HEK293 (cell line): ENCODE measurements around the gene RNF2.

Experiments
- CTCF ChIA-PET: fragments of 350-600 bp; formaldehyde crosslinking; extraction: SDS; loops from one replicate; lab custom pipeline; 2021; ENCODE audit warnings: antibody characterized with exemption; lab: Yijun Ruan, JAX
- POLR2A ChIA-PET: fragments of 300-600 bp; formaldehyde crosslinking; extraction: SDS; loops from one replicate; lab custom pipeline; 2020; ENCODE audit warnings: antibody characterized with exemption, inconsistent platforms; lab: Yijun Ruan, JAX
- H3K27ac ChIP-seq: fragments of 200-500 bp; sonication (Bioruptor generic); 2 replicates; pipeline ENCODE4 v1.5.1; 2014; ENCODE audit warnings: low read depth, low read length, control low read depth, inconsistent platforms; ENCODE audit errors: extremely low read depth
- H3K36me3 ChIP-seq, 2 experiments: fragments of 200-500 bp in 1 of 2; sonication (Bioruptor generic) in 1 of 2; 1 replicate in 1 of 2; 2 replicates in 1 of 2; pipeline ENCODE4 v1.5.1; 2014 to 2017; ENCODE audit warnings: inconsistent platforms in 2 of 2, low read length in 2 of 2; ENCODE audit not compliant: control insufficient read depth in 2 of 2, insufficient read depth in 1 of 2
- H3K4me1 ChIP-seq: fragments of 200-500 bp; sonication (Bioruptor generic); 2 replicates; pipeline ENCODE4 v1.5.1; 2014; ENCODE audit warnings: mild to moderate bottlenecking, low read length, inconsistent platforms; ENCODE audit not compliant: control insufficient read depth, insufficient read depth
- H3K4me3 ChIP-seq: 2 replicates; pipeline ENCODE4 v1.5.1; 2011; ENCODE audit warnings: low read depth, mild to moderate bottlenecking, control low read depth, low read length, moderate library complexity
- H3K9me3 ChIP-seq: fragments of 200-500 bp; sonication (Bioruptor generic); 2 replicates; pipeline ENCODE4 v1.5.1; 2014; ENCODE audit warnings: low read depth, low read length, inconsistent platforms; ENCODE audit not compliant: control insufficient read depth, insufficient read depth
- GLIS1 ChIP-seq: fragments of 450-650 bp; formaldehyde crosslinking; IDR thresholded peaks from 2 replicates; pipeline ENCODE4 v1.5.1; 2016; ENCODE audit warnings: missing biosample characterization, missing genetic modification characterization
- KLF8 ChIP-seq: fragments of 450-650 bp; formaldehyde crosslinking; IDR thresholded peaks from 2 replicates; pipeline ENCODE4 v1.5.1; 2016; ENCODE audit warnings: missing biosample characterization, missing genetic modification characterization
- TRIM28 ChIP-seq: IDR thresholded peaks from 2 replicates; pipeline ENCODE4 v1.6.1; 2011; ENCODE audit warnings: low read length, control low read depth, borderline replicate concordance
- YY2 ChIP-seq: fragments of 450-650 bp; formaldehyde crosslinking; IDR thresholded peaks from 2 replicates; pipeline ENCODE4 v1.5.1; 2016; ENCODE audit warnings: missing biosample characterization, missing genetic modification characterization
- ZBTB8A ChIP-seq: fragments of 450-650 bp; formaldehyde crosslinking; IDR thresholded peaks from 2 replicates; pipeline ENCODE4 v1.5.1; 2016; ENCODE audit warnings: missing biosample characterization, missing genetic modification characterization
- ZFHX2 ChIP-seq: fragments of 450-650 bp; formaldehyde crosslinking; conservative IDR thresholded peaks from 2 replicates; pipeline ENCODE4 v1.5.1; 2016; ENCODE audit warnings: missing biosample characterization, missing genetic modification characterization
- ZNF114 ChIP-seq: fragments of 450-650 bp; formaldehyde crosslinking; IDR thresholded peaks from 2 replicates; pipeline ENCODE4 v1.5.0; 2017; ENCODE audit warnings: missing biosample characterization, missing genetic modification characterization
- ZNF138 ChIP-seq: fragments of 450-650 bp; formaldehyde crosslinking; IDR thresholded peaks from 2 replicates; pipeline ENCODE4 v1.5.1; 2016; ENCODE audit warnings: missing biosample characterization, missing genetic modification characterization, borderline replicate concordance
- ZNF239 ChIP-seq: fragments of 450-650 bp; formaldehyde crosslinking; IDR thresholded peaks from 2 replicates; pipeline ENCODE4 v1.5.1; 2016; ENCODE audit warnings: missing biosample characterization, missing genetic modification characterization
- ZNF341 ChIP-seq: fragments of 450-650 bp; formaldehyde crosslinking; IDR thresholded peaks from 2 replicates; pipeline ENCODE4; 2016; ENCODE audit warnings: low read depth, missing biosample characterization, missing genetic modification characterization
- ZNF354C ChIP-seq: fragments of 450-650 bp; formaldehyde crosslinking; IDR thresholded peaks from 2 replicates; pipeline ENCODE4 v1.5.1; 2016; ENCODE audit warnings: missing biosample characterization, missing genetic modification characterization, low read depth, borderline replicate concordance
- ZNF473 ChIP-seq: fragments of 450-650 bp; formaldehyde crosslinking; IDR thresholded peaks from 2 replicates; pipeline ENCODE4 v1.5.1; 2017; ENCODE audit warnings: missing biosample characterization, missing genetic modification characterization
- ZNF514 ChIP-seq: fragments of 450-650 bp; formaldehyde crosslinking; IDR thresholded peaks from 2 replicates; pipeline ENCODE4 v1.5.1; 2016; ENCODE audit warnings: missing biosample characterization, missing genetic modification characterization
- ZNF544 ChIP-seq: fragments of 450-650 bp; formaldehyde crosslinking; IDR thresholded peaks from 2 replicates; pipeline ENCODE4 v1.5.0; 2017; ENCODE audit warnings: missing biosample characterization, missing genetic modification characterization
- ZNF558 ChIP-seq: fragments of 450-650 bp; formaldehyde crosslinking; IDR thresholded peaks from 2 replicates; pipeline ENCODE4 v1.5.1; 2016; ENCODE audit warnings: missing biosample characterization, missing genetic modification characterization
- ZNF596 ChIP-seq: fragments of 450-650 bp; IDR thresholded peaks from 2 replicates; pipeline ENCODE4 v1.5.0; 2018; ENCODE audit warnings: missing biosample characterization, mild to moderate bottlenecking, missing genetic modification characterization, moderate library complexity
- ZNF658 ChIP-seq: fragments of 450-650 bp; formaldehyde crosslinking; IDR thresholded peaks from 2 replicates; pipeline ENCODE4; 2016; ENCODE audit warnings: missing biosample characterization, missing genetic modification characterization
- ZNF707 ChIP-seq: fragments of 450-650 bp; formaldehyde crosslinking; IDR thresholded peaks from 2 replicates; pipeline ENCODE4 v1.5.1; 2016; ENCODE audit warnings: missing biosample characterization, missing genetic modification characterization
- ZNF791 ChIP-seq: fragments of 450-650 bp; formaldehyde crosslinking; IDR thresholded peaks from 2 replicates; pipeline ENCODE4 v1.5.1; 2016; ENCODE audit warnings: missing biosample characterization, missing genetic modification characterization
- ZSCAN30 ChIP-seq: fragments of 450-650 bp; IDR thresholded peaks from 2 replicates; pipeline ENCODE4 v1.5.1; 2018; ENCODE audit warnings: missing biosample characterization, mild to moderate bottlenecking, missing genetic modification characterization, moderate library complexity
- TF ChIP-seq, protein P1 (sequence below): fragments of 450-650 bp; formaldehyde crosslinking; IDR thresholded peaks from 2 replicates; pipeline ENCODE4 v1.5.1; 2016; ENCODE audit warnings: missing biosample characterization, missing genetic modification characterization
- TF ChIP-seq, protein P2 (sequence below): sonication (generic); formaldehyde crosslinking; IDR thresholded peaks from 2 replicates; pipeline ENCODE4 v1.8.1; 2022; ENCODE audit warnings: mild to moderate bottlenecking, moderate library complexity, missing genetic modification reagents
- TF ChIP-seq, protein P3 (sequence below): fragments of 450-650 bp; formaldehyde crosslinking; IDR thresholded peaks from 2 replicates; pipeline ENCODE4 v1.5.1; 2016; ENCODE audit warnings: missing biosample characterization, missing genetic modification characterization, low read depth
- TF ChIP-seq, protein P4 (sequence below): fragments of 450-650 bp; formaldehyde crosslinking; IDR thresholded peaks from 2 replicates; pipeline ENCODE4 v1.5.1; 2016; ENCODE audit warnings: missing biosample characterization, missing genetic modification characterization
- TF ChIP-seq, protein P5 (sequence below): fragments of 450-650 bp; formaldehyde crosslinking; IDR thresholded peaks from 2 replicates; pipeline ENCODE4 v1.5.1; 2016; ENCODE audit warnings: missing biosample characterization, missing genetic modification characterization

The RNF2 gene

DNA sequence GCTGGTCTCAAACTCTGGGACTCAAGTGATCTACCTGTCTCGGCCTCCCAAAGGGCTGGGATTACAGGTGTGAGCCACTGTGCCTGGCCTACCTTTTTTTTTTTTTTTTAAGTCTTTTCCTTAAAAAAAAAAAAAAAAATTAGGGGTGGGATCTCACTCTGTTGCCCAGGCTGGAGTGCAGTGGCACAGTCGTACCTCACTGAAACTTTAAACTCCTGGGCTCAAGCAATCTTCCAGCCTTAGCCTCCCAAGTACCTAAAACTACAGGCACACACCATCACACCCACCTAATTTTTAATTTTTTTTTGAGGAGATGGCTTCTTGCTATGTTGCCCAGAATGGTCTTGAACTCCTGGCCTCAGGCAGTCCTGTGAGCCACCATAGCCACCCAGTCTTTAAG is 38.5 kb downstream of the RNF2 start (continued):
- TF ChIP-seq, protein P1, sequence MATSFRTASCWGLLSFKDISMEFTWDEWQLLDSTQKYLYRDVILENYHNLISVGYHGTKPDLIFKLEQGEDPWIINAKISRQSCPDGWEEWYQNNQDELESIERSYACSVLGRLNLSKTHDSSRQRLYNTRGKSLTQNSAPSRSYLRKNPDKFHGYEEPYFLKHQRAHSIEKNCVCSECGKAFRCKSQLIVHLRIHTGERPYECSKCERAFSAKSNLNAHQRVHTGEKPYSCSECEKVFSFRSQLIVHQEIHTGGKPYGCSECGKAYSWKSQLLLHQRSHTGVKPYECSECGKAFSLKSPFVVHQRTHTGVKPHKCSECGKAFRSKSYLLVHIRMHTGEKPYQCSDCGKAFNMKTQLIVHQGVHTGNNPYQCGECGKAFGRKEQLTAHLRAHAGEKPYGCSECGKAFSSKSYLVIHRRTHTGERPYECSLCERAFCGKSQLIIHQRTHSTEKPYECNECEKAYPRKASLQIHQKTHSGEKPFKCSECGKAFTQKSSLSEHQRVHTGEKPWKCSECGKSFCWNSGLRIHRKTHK, result no peak
- no peak for TF ChIP-seq ZNF341 (tag by site-specific recombination)
- TF ChIP-seq ZNF354C, result no peak
- TF ChIP-seq ZFHX2 (tag by site-specific recombination), result no peak
- TF ChIP-seq ZNF544 (tag by site-specific recombination), result no peak
- no peak for TF ChIP-seq TRIM28
- TF ChIP-seq ZNF558, result no peak
- no peak for TF ChIP-seq ZNF707 (tag by site-specific recombination)

DNA sequence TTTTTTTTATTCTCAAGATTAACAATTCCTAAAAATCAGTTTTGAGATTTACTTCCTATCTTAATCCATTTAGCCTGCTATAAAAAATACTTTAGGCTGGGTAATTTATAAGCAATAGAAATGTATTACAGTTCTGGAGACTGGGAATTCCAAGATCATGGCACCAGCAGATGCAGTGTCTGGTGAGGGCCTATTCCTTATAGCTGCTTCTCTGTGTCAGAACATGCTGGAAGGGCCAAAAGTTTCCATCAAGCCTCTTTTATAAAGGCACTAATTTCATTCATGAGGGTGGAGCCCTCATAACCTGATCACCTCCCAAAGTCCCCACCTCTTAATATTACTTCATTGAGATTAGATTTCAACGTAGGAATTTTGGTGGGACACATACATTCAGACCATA is 41.7 kb downstream of the RNF2 start:
- Histone ChIP-seq H3K36me3 (peaks cover 12 to 30% of the 10 kb centered on the region in 2 experiments; a peak in 2 of 3 replicates), H3K27ac (no peak overlapping the region), H3K4me3 (no peak overlapping the region), H3K4me1 (no peaks in the 10 kb centered on the region), H3K9me3 (no peaks in the 10 kb centered on the region)
- TF ChIP-seq, protein P2, sequence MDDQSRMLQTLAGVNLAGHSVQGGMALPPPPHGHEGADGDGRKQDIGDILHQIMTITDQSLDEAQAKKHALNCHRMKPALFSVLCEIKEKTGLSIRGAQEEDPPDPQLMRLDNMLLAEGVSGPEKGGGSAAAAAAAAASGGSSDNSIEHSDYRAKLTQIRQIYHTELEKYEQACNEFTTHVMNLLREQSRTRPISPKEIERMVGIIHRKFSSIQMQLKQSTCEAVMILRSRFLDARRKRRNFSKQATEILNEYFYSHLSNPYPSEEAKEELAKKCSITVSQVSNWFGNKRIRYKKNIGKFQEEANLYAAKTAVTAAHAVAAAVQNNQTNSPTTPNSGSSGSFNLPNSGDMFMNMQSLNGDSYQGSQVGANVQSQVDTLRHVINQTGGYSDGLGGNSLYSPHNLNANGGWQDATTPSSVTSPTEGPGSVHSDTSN, result no peak
- TF ChIP-seq ZBTB8A (tag by site-specific recombination) (no peak), ZNF239 (tag by site-specific recombination) (no peak), ZNF138 (no peak), ZNF514 (tag by site-specific recombination) (no peak), GLIS1 (tag by site-specific recombination) (no peak), ZNF707 (tag by site-specific recombination) (no peak), ZNF473 (tag by site-specific recombination) (no peak), KLF8 (tag by site-specific recombination) (no peak)
- POLR2A ChIA-PET, result no interaction called here
- CTCF ChIA-PET, result interaction anchor here (0.6 kb wide), 1 partner anchor 12 kb away, joined by 3 read pairs; no protein-coding TSS in a partner anchor

DNA sequence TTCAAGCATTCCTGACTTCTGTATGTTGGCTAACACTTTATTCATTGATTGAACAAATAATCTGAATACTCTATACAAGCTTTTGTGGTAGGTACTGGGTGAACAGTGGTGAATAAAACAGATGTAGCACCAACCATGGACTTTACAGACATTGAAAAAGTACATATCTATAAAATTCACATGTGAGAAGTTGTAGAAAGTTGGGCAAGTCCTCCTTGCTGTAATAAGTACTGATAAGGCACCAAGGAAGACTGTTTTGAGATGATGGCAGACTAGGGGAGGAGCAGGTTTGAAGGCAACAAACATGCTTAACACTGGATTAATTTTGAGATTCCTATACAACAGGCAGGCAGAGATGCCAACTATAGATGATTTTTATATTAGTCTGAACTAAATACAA is 42.4 kb downstream of the RNF2 start:
- peaks cover 14 to 32% of the 10 kb centered on the region in 2 experiments for H3K36me3 ChIP-seq
- H3K4me3 ChIP-seq, result no peak overlapping the region
- CTCF ChIA-PET, result interaction anchor here (0.6 kb wide), 1 partner anchor 13 kb away, joined by 3 read pairs; no protein-coding TSS in a partner anchor
- H3K27ac ChIP-seq, result no peak overlapping the region
- no peaks in the 10 kb centered on the region for H3K9me3 ChIP-seq
- POLR2A ChIA-PET, result no interaction called here
- no peaks in the 10 kb centered on the region for H3K4me1 ChIP-seq
- TF ChIP-seq YY2, result no peak
- TF ChIP-seq, protein P3, sequence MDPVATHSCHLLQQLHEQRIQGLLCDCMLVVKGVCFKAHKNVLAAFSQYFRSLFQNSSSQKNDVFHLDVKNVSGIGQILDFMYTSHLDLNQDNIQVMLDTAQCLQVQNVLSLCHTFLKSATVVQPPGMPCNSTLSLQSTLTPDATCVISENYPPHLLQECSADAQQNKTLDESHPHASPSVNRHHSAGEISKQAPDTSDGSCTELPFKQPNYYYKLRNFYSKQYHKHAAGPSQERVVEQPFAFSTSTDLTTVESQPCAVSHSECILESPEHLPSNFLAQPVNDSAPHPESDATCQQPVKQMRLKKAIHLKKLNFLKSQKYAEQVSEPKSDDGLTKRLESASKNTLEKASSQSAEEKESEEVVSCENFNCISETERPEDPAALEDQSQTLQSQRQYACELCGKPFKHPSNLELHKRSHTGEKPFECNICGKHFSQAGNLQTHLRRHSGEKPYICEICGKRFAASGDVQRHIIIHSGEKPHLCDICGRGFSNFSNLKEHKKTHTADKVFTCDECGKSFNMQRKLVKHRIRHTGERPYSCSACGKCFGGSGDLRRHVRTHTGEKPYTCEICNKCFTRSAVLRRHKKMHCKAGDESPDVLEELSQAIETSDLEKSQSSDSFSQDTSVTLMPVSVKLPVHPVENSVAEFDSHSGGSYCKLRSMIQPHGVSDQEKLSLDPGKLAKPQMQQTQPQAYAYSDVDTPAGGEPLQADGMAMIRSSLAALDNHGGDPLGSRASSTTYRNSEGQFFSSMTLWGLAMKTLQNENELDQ (tag by site-specific recombination), result no peak
- TF ChIP-seq ZSCAN30, result no peak
- TF ChIP-seq ZNF658 (tag by site-specific recombination), result no peak
- no peak for TF ChIP-seq ZNF791 (tag by site-specific recombination)
- no peak for TF ChIP-seq ZNF596 (tag by site-specific recombination)
- TF ChIP-seq, protein P4, sequence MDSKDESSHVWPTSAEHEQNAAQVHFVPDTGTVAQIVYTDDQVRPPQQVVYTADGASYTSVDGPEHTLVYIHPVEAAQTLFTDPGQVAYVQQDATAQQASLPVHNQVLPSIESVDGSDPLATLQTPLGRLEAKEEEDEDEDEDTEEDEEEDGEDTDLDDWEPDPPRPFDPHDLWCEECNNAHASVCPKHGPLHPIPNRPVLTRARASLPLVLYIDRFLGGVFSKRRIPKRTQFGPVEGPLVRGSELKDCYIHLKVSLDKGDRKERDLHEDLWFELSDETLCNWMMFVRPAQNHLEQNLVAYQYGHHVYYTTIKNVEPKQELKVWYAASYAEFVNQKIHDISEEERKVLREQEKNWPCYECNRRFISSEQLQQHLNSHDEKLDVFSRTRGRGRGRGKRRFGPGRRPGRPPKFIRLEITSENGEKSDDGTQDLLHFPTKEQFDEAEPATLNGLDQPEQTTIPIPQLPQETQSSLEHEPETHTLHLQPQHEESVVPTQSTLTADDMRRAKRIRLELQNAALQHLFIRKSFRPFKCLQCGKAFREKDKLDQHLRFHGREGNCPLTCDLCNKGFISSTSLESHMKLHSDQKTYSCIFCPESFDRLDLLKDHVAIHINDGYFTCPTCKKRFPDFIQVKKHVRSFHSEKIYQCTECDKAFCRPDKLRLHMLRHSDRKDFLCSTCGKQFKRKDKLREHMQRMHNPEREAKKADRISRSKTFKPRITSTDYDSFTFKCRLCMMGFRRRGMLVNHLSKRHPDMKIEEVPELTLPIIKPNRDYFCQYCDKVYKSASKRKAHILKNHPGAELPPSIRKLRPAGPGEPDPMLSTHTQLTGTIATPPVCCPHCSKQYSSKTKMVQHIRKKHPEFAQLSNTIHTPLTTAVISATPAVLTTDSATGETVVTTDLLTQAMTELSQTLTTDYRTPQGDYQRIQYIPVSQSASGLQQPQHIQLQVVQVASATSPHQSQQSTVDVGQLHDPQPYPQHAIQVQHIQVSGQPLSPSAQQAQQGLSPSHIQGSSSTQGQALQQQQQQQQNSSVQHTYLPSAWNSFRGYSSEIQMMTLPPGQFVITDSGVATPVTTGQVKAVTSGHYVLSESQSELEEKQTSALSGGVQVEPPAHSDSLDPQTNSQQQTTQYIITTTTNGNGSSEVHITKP (tag by site-specific recombination), result no peak
- TF ChIP-seq ZNF114 (tag by site-specific recombination), result no peak
- TF ChIP-seq, protein P5, sequence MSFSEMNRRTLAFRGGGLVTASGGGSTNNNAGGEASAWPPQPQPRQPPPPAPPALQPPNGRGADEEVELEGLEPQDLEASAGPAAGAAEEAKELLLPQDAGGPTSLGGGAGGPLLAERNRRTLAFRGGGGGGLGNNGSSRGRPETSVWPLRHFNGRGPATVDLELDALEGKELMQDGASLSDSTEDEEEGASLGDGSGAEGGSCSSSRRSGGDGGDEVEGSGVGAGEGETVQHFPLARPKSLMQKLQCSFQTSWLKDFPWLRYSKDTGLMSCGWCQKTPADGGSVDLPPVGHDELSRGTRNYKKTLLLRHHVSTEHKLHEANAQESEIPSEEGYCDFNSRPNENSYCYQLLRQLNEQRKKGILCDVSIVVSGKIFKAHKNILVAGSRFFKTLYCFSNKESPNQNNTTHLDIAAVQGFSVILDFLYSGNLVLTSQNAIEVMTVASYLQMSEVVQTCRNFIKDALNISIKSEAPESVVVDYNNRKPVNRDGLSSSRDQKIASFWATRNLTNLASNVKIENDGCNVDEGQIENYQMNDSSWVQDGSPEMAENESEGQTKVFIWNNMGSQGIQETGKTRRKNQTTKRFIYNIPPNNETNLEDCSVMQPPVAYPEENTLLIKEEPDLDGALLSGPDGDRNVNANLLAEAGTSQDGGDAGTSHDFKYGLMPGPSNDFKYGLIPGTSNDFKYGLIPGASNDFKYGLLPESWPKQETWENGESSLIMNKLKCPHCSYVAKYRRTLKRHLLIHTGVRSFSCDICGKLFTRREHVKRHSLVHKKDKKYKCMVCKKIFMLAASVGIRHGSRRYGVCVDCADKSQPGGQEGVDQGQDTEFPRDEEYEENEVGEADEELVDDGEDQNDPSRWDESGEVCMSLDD, result no peak
